HG03432 (cell line): ENCODE results near the gene DSG2.
"Not testable (repeated sequence)": the region's sequence is repeated elsewhere in the genome, so short reads cannot be mapped to it uniquely, and the experiment has no call there.

Source experiments
- ATAC-seq: cut with Tn5 transposase; IDR thresholded peaks from one replicate; pipeline ENCODE4 v1.9.1; 2021; ENCODE audit warnings: mild to moderate bottlenecking, moderate library complexity; ENCODE audit not compliant: unreplicated experiment

Gene DSG2

DNA sequence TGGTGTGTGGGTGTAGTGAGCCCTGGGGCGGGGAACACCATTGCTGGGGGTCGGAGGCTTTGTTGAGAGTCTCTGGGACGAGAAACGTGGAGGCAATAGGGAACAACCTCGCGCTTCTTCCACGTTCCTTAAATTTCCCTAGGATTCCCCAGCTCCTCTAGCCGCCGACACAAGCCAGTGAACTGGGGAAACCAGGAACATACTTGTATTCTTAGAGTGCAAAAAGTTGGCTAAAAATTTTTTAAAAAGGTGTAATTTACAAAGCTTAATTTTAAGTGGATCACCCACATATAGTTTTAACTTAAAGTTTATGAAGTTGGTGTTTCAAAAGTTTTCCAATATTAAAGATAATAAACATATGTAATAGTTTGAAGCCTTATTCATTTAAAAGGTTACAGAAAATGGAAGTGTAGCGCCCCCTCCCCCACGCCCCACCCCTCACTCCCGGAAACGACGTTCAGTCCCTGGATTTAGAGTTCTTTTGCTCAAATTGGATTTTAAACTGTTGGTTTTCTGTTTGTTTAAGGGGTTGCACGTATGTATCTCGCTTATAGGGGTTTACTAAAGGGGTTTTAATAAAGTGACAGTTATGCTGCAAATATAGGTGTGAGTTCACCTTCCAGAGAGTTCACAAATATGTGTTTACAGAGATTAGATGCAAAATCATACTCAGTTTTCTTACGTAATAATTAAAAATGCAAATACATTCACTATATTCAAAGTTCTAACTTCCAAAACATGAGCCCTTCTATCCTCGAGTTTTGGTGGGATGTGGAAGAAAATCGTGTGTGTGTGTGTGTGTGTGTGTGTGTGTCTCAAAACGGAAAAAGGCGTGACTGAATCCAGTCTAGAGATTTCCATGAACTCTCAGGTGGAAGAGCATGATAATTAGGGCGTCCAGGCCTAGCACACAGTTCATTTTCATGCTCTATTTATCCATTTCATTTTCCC, 872 bp downstream of the DSG2 start:
- ATAC-seq, result peak; percentile 15

- ATAC-seq, result peak; percentile 82
Measured at GRCh38 chr18:31500051-31500688, 2.2 kb downstream of the DSG2 start.

DNA sequence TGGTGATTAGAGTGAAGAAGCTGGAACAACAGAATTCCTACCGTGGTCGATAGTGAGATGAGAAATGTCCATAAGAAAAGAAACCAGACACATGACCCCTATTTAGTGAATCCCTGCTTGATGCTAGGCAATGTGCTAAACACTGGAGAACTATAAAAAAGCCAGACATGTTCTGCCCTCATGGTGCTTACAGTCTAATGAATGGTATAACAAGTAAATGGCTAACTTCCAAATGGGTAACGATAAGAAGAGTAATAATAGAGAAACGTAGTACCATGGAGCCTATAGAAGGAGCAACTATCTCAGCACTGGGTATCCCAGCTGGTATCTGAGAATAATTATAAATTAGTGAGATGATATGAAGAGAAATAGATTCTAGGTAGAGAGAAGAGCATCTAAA, 5.0 kb downstream of the DSG2 start:
- no peak for ATAC-seq

DNA sequence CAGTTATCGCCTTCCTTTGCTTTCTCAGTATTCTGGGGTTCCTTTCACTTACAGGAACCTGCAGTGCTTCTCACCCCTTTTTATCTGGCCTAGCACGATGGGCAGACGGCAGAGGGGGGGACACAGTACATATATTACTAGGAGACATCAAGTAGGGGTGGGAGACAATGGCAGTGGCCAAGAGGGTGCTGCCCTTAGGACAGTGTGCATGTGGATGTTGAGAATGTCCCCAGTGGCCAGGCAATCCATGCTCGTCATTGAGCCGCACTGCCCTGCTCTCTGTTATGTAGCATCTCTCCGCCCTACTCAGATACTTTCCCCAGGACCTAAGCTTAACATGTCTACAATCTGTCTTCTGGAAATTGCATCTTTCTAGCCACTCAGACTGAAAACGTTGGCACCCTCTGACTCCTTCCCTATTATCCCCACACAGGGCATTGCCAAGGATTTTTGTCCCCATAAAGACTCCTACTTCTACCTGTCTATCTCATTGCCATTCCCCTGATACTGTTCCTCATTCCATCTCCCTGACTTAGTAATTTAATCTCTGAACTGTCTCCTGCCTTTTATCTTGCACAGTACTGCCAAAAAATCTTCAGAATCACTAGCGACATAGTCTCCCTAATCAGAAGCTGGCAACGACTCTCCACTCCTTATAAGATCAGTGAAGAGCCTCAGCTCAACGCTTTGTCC, 6.6 kb downstream of the DSG2 start:
- no peak for ATAC-seq

- no peak for ATAC-seq
Measured at GRCh38 chr18:31505156-31505555, 7.2 kb downstream of the DSG2 start.

GRCh38 chr18:31506024-31506742, 8.2 kb downstream of the DSG2 start:
- no peak for ATAC-seq

DNA sequence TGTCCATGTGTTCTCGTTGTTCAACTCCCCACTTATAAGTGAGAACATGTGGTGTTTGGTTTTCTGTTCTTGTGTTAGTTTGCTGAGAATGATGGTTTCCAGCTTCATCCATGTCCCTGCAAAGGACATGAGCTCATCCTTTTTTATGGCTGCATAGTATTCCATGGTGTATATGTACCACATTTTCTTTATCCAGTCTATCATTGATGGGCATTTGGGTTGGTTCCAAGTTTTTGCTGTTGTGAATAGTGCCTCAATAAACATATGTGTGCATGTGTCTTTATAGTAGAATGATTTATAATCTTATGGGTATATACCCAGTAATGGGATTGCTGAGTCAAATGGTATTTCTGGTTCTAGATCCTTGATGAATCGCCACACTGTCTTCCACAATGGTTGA, 9.1 kb downstream of the DSG2 start:
- not testable (repeated sequence) for ATAC-seq

- ATAC-seq, result no peak
Measured at GRCh38 chr18:31508781-31509180, 10.8 kb downstream of the DSG2 start.

- ATAC-seq, result no peak
Measured at GRCh38 chr18:31509571-31509970, 11.6 kb downstream of the DSG2 start.

DNA sequence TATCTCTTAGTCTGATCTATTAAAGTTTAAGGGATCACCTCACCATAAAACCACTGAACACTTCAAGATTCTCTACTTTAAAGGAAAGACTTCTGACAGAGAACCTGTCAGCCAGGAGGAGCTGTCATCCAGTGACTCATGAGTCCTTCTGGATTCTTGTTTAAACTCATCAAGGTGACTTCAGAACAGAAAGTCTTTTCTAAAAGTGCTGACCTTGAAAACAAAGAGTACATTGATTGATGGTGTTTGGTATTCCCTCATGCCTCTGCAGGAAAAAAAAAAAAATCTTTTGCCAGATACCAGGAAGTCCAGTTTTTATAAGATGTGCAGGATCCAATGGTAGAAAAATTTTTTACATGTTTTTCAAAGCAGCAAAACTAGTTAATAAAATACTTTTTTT, 12.3 kb downstream of the DSG2 start:
- ATAC-seq, result no peak

GRCh38 chr18:31511098-31511497, 13.1 kb downstream of the DSG2 start:
- ATAC-seq, result peak; percentile 38

- no peak for ATAC-seq
Measured at GRCh38 chr18:31512203-31512764, 14.3 kb downstream of the DSG2 start.

DNA sequence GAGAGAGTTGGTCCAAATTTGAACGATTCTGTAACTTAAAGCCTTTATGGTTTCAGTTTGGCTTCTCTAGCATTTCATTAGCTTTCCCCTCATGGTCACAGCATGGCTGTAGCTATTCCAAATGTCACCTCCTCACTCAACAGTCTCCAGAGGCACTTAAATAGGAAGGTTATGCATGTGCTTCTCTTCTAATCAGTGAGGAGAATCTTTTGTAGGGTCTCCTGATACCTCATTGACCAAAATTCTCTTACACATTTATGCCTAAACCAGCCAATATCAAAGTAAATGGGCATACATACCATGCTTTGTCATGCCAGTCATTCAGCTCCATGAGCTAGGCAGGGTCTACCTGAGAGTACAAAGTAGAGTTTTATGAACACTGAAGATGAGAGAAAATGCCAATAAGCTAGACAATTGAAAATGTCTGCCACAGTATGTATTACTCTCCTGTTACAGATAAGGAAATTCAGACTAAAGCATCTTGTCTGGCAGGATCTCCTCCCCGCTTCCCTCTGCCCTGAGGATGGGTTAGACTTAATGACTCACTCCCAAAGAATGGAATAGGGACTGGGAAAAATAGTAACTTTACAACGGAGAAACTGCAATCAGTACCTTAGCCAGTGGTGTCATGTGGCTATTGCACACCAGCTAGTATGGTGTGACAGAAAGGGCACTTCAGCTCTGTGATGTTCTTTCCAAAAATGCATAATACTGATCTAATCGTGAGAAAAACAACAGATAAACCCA, 15.4 kb downstream of the DSG2 start:
- no peak for ATAC-seq

DNA sequence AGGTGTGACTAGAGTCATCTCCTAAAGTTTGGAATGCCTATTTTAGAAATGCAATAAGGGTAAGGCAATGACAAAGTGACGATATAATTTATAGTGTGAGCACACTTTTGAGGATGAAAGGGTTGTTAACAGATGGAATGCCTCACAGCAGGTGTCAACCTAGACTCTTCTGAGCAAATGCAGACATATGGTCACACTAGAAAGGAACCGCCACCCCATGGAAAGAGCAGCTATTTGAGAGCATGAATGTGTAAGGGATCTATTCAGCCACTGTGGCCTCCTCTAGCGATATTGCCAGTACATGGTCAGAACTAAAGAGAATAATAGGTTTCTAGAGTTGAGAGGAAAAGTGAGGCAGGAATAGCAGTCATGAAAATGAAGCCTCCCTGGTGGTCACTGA, 18.5 kb downstream of the DSG2 start:
- no peak for ATAC-seq

DNA sequence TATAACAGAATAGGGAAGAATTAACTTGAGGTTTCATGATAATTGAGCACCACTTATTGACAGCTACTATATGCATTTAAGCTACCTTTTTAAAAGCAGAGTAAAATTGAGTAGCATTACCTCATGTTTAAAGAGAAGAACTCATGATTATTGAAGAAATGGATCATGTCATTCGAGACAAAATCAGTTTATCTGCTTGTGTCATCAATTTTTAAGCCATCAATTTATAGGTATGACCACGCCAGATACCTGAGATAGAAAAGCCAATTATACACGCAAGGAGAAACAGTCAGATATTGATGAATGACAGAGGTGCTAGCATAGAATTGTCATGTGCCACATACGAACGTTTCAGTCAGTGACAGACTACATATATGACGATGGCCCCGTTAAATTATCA, 28.4 kb downstream of the DSG2 start:
- ATAC-seq, result no peak

DNA sequence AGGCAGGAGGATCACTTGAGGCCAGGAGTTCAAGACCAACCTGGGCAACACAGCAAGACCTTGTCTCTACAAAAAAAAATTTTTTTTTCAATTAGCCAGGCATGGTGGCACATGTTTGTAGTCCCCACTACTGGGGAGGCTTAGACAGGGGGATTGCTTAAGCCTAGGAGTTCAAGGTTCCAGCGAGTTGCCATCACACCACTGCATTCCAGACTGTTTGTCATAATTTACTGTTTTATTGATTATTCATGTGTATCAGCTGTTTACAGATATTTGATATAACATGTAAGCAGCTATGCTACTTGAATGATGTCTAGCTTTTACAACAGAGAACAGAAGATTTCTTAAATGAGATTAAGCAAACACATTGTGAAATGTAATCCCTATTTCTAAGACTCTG, 35.3 kb downstream of the DSG2 start:
- ATAC-seq, result no peak

GRCh38 chr18:31538837-31539236, 40.9 kb downstream of the DSG2 start:
- no peak for ATAC-seq

DNA sequence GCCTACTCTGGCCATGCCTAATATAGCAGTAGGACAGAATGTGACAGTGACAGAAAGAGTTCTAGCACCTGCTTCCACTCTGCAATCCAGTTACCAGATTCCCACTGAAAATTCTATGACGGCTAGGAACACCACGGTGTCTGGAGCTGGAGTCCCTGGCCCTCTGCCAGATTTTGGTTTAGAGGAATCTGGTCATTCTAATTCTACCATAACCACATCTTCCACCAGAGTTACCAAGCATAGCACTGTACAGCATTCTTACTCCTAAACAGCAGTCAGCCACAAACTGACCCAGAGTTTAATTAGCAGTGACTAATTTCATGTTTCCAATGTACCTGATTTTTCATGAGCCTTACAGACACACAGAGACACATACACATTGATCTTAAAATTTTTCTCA, 48.5 kb downstream of the DSG2 start:
- no peak for ATAC-seq

GRCh38 chr18:31548853-31549252, 50.9 kb downstream of the DSG2 start:
- no peak for ATAC-seq

GRCh38 chr18:31549416-31549815, 51.4 kb downstream of the DSG2 start:
- no peak for ATAC-seq
